ENCODE data around the gene ADD2.
"Not testable (repeated sequence)": the region's sequence is repeated elsewhere in the genome, so short reads cannot be mapped to it uniquely, and the experiment has no call there.

- not testable (repeated sequence) for TF ChIP-seq CTCF (IDR thresholded peaks at IDR 0.05); POLR2AphosphoS5 (IDR thresholded peaks at IDR 0.05; ENCODE audit: insufficient read depth in 1 of 2, low read depth in 1 of 2); POLR2A (IDR thresholded peaks at IDR 0.05)
Measured at GRCh38 chr2:70655211-70655610, 112.8 kb downstream of the ADD2 start.
